Lung (tissue), 12 donors: ENCODE results near the gene TBCD. TPM values are rescaled to one million over a fixed set of nuclear protein-coding genes. Genes with fewer than 3 reads are reported as not detected.

ENCODE experiments used
- ATAC-seq: fragments of 200-7000 bp; cut with Tn5 transposase; one replicate; pipeline ENCODE4 v1.9.1; 2020; ENCODE audit warnings: moderate number of reproducible peaks; ENCODE audit not compliant: insufficient read depth, low FRiP score
- DNase-seq, 3 donors: peaks; one replicate each; pipeline ENCODE4 v3.0.0-alpha.2; 2013 to 2017
- H3K27ac ChIP-seq, 2 donors: one replicate each; pipeline ENCODE4 v1.5.1; 2013; ENCODE audit warnings: mild to moderate bottlenecking in 2 of 2, moderate library complexity in 2 of 2, control low read depth in 1 of 2, inconsistent platforms in 1 of 2, low read depth in 1 of 2, low read length in 1 of 2
- H3K27me3 ChIP-seq, 3 donors: one replicate each; pipeline ENCODE4 v1.5.1; 2013; ENCODE audit warnings: low read length in 2 of 3; ENCODE audit not compliant: control insufficient read depth in 3 of 3, insufficient read depth in 3 of 3
- H3K36me3 ChIP-seq, 4 donors: one replicate each; pipeline ENCODE4 v1.5.1; 2013; ENCODE audit warnings: low read length in 4 of 4, mild to moderate bottlenecking in 1 of 4, moderate library complexity in 1 of 4; ENCODE audit not compliant: control insufficient read depth in 4 of 4, insufficient read depth in 4 of 4
- H3K4me1 ChIP-seq, 5 donors: one replicate each; pipeline ENCODE4 v1.5.1; 2013; ENCODE audit warnings: low read length in 5 of 5, mild to moderate bottlenecking in 2 of 5, moderate library complexity in 1 of 5; ENCODE audit not compliant: control insufficient read depth in 5 of 5, insufficient read depth in 5 of 5
- H3K4me3 ChIP-seq: one replicate; pipeline ENCODE4 v1.5.1; 2013; ENCODE audit warnings: mild to moderate bottlenecking, control low read depth, moderate library complexity
- H3K9ac ChIP-seq, 2 donors: one replicate each; pipeline ENCODE4 v1.5.1; 2013; ENCODE audit warnings: low read length in 2 of 2, control low read depth in 1 of 2; ENCODE audit not compliant: insufficient read depth in 1 of 2
- H3K9me3 ChIP-seq, 4 donors: one replicate each; pipeline ENCODE4 v1.5.1; 2013; ENCODE audit warnings: low read length in 3 of 4, mild to moderate bottlenecking in 1 of 4, moderate library complexity in 1 of 4; ENCODE audit not compliant: control insufficient read depth in 4 of 4, insufficient read depth in 3 of 4
- WGBS, 2 donors: extraction: QIAGEN DNeasy Blood & Tissue Kit; methylation state at CpG; one replicate each; pipeline ENCODE4 v1.1.7; 2013; 5-methylcytosine and 5-hydroxymethylcytosine counted together
- polyA plus RNA-seq, 2 donors: library from polyadenylated mRNA; stranded (reverse); fragments of 200-250 nt; gene quantifications; one replicate each; pipeline ENCODE4 v1.2.1, GENCODE V29; 2013
- total RNA-seq, 2 donors: library from RNA; depleted of rRNA in 1 of 2; stranded (reverse); fragments of >200 nt in 1 of 2; gene quantifications; one replicate each; pipeline ENCODE4 v1.2.1, GENCODE V29; 2014 to 2021
- TF ChIP-seq, protein P1 (sequence below): IDR thresholded peaks from 2 replicates; pipeline ENCODE4 v1.5.1; 2012; ENCODE audit warnings: mild to moderate bottlenecking; ENCODE audit errors: control extremely low read depth, extremely low read depth
- donor health status: control.
- donor health status: control.
- donor health status: Bipolar disorder and iron deficiency.
- donor health status: healthy.
- donor health status: DM: yes; HTN: yes; CAD: no.

Gene TBCD
- total and polyA plus RNA-seq, 4 donors, result 57.6 to 119 (median 90.3) TPM

DNA sequence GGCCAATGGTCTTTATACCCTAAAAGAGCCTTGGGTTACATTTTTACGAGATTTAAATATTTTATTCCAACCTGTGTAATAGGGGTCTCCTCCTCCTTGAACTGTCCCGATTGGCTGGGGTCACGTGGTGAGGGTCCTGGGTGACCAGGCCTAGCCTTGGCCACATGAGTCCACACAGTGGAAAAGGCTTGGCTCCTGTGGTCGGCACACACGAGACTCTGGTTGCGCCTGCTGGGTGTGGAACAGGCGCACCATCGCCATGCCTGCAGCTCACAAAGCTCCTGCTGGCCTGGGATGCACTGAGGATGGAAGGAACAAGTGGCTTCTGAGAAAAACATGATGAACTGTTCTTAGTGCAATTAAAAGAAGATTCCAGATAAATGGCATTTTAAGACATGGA, 191.9 kb downstream of the TBCD start:
- Histone ChIP-seq H3K27ac (no peak overlapping the region), H3K9me3 (peaks cover 0 to 20% (median 10%) of the 10 kb centered on the region in 4 donors), H3K27me3 (no peaks in the 10 kb centered on the region), H3K36me3 (peaks cover 20 to 42% (median 33%) of the 10 kb centered on the region in 4 donors), H3K9ac (no peak overlapping the region), H3K4me1 (peaks cover 0 to 8% (median 0%) of the 10 kb centered on the region in 5 donors), H3K4me3 (no peak overlapping the region)
- ATAC-seq (no peak), DNase-seq (no peak)
- 91 to 92% methylated on average over 8 of the region's 8 CpGs for WGBS, 2 donors
- TF ChIP-seq, protein P1, sequence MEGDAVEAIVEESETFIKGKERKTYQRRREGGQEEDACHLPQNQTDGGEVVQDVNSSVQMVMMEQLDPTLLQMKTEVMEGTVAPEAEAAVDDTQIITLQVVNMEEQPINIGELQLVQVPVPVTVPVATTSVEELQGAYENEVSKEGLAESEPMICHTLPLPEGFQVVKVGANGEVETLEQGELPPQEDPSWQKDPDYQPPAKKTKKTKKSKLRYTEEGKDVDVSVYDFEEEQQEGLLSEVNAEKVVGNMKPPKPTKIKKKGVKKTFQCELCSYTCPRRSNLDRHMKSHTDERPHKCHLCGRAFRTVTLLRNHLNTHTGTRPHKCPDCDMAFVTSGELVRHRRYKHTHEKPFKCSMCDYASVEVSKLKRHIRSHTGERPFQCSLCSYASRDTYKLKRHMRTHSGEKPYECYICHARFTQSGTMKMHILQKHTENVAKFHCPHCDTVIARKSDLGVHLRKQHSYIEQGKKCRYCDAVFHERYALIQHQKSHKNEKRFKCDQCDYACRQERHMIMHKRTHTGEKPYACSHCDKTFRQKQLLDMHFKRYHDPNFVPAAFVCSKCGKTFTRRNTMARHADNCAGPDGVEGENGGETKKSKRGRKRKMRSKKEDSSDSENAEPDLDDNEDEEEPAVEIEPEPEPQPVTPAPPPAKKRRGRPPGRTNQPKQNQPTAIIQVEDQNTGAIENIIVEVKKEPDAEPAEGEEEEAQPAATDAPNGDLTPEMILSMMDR, result no peak

DNA sequence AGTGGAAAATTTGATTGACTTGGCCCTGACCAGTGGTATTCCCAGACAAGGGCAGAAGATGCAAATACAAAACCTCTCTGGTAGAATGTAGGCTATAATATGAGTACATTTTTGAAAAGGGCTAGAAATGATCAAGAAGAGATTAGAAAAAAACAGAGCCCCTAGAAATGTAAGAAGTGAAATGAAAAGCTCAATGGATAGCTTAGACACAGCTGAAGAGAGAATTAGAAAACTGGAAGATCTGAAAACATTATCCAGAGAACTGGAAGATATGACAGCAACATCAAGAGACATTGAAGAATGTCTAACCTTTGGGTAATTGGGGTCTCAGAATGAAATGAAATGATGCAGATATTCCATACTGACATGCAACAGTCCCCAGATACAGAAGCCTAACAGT, 193.1 kb downstream of the TBCD start:
- H3K27ac ChIP-seq, result no peak overlapping the region
- no peak overlapping the region for H3K9ac ChIP-seq
- TF ChIP-seq, protein P1, result no peak
- no peak for DNase-seq
- peaks cover 0 to 2% (median 0%) of the 10 kb centered on the region in 5 donors for H3K4me1 ChIP-seq
- peaks cover 20 to 44% (median 29%) of the 10 kb centered on the region in 4 donors for H3K36me3 ChIP-seq
- H3K9me3 ChIP-seq, result peaks cover 0 to 20% (median 10%) of the 10 kb centered on the region in 4 donors
- H3K4me3 ChIP-seq, result no peak overlapping the region
- no peaks in the 10 kb centered on the region for H3K27me3 ChIP-seq
- ATAC-seq, result no peak

DNA sequence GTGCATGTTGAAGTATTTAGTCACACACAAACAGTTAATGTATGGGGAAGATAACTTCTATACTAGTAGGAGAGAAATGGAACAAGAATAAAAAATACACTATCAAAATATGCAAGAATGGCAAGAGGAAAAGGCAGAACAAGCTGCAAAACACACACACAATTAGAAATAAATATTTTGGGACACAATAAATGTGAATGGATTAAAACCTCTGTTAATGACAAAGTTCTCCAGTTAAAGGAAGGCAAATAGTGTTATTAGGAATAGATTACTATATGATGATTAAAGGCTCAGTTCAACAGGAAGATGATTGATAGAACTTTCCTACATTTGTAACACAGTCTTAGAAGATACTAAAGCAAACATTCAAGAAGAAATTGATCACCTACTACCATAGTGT, 194.2 kb downstream of the TBCD start:
- Histone ChIP-seq H3K4me3 (no peak overlapping the region), H3K36me3 (peaks cover 19 to 49% (median 26%) of the 10 kb centered on the region in 4 donors)

More for the DNA sequence above, 194.2 kb downstream of the TBCD start:
- H3K27me3 ChIP-seq, result no peaks in the 10 kb centered on the region
- DNase-seq (no peak), ATAC-seq (no peak)
- TF ChIP-seq, protein P1, result no peak
- H3K4me1 ChIP-seq, result no peaks in the 10 kb centered on the region
- peaks cover 0 to 20% (median 10%) of the 10 kb centered on the region in 4 donors for H3K9me3 ChIP-seq
- H3K9ac ChIP-seq, result no peak overlapping the region
- H3K27ac ChIP-seq, result no peak overlapping the region
